NB4 (cell line): ENCODE results near the gene NXT1.

Experiments
- CTCF ChIP-seq: IDR thresholded peaks from one replicate; pipeline ENCODE4 v1.5.1; 2012; ENCODE audit warnings: low read depth, low read length
- POLR2A ChIP-seq: IDR thresholded peaks from 2 replicates; pipeline ENCODE4 v1.6.1; 2011; ENCODE audit warnings: mild to moderate bottlenecking; ENCODE audit not compliant: insufficient read length; ENCODE audit errors: extremely low read depth

GRCh38 chr20:23374441-23374840 lies 23.9 kb downstream of the NXT1 start:
- TF ChIP-seq POLR2A (no peak), CTCF (no peak)
